HepG2 (cell line): ENCODE results near the gene POLR2J.

ENCODE experiments used
- HNRNPL ChIP-seq: fragments of 200-400 bp; formaldehyde crosslinking; IDR thresholded peaks from 2 replicates; pipeline ENCODE4 v1.6.1; 2017; ENCODE audit warnings: mild to moderate bottlenecking, low read depth, low read length
- KLF16 ChIP-seq, 2 experiments: sonication (generic) in 1 of 2; formaldehyde crosslinking in 1 of 2; IDR thresholded peaks; 2 replicates each; pipeline versions ENCODE4 v1.6.1 to v1.8.0; 2016 to 2023; ENCODE audit warnings: missing genetic modification reagents in 2 of 2, missing compliant biosample characterization in 1 of 2
- SP1 ChIP-seq, 2 experiments: fragments of 450-650 bp in 1 of 2; sonication (generic) in 1 of 2; formaldehyde crosslinking in 1 of 2; IDR thresholded peaks; 2 replicates each; pipeline versions ENCODE4 v1.4.0 to v1.6.1; 2016 to 2020; ENCODE audit warnings: missing genetic modification reagents in 1 of 2
- ZBTB8A ChIP-seq: sonication (generic); formaldehyde crosslinking; IDR thresholded peaks from 2 replicates; pipeline ENCODE4 v1.4.0; 2020; ENCODE audit warnings: mild to moderate bottlenecking, low read depth, missing genetic modification reagents, borderline replicate concordance
- ZNF446 ChIP-seq: sonication (generic); formaldehyde crosslinking; IDR thresholded peaks from 2 replicates; pipeline ENCODE4 v1.5.0; 2020; ENCODE audit warnings: mild to moderate bottlenecking, missing genetic modification reagents
- TF ChIP-seq, protein P1 (sequence below): sonication (generic); formaldehyde crosslinking; IDR thresholded peaks from 2 replicates; pipeline ENCODE4 v1.5.0; 2020; ENCODE audit warnings: missing genetic modification reagents
- TF ChIP-seq, protein P2 (sequence below): sonication (generic); formaldehyde crosslinking; IDR thresholded peaks from 2 replicates; pipeline ENCODE4 v1.4.0; 2020; ENCODE audit warnings: missing genetic modification reagents
- TF ChIP-seq, protein P3 (sequence below): sonication (generic); formaldehyde crosslinking; IDR thresholded peaks from 2 replicates; pipeline ENCODE4 v1.4.0; 2020; ENCODE audit warnings: missing genetic modification reagents

DNA sequence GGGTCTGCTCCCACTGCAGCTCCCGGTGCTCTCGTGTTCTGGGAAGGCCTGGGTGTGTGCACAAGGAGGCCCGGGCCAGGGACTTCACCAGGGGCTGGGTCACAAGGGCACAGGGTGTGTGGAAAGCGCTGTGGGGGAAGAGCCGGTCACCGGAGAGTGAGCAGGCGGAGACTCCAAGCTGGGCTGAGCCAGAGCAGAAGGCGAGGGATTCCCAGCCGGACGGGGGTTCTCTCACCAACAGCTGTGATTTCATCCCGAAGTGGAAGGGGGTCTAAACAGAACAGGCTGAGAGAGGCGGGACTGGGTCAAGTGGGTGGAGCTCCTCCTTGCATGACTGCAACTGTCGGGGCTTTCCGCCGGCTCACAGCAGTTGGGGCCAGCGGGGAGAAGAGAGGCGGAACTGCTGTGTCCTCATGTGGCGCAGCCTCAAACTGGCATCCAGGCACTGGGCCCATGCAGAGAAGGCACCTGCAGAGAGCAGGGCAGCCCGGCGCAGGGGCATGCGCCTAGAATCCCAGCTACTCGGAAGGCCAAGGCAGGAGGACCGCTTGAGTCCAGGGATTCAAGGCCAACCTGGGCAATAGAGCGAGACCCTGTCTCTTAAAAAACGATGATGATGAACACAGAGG lies 53.0 kb downstream of the POLR2J start:
- TF ChIP-seq ZBTB8A (CRISPR knock-in tag) (no peak), KLF16 (CRISPR knock-in tag; IDR thresholded peaks at IDR 0.05) (no peak), HNRNPL (no peak), ZNF446 (CRISPR knock-in tag) (no peak), SP1 (IDR thresholded peaks at IDR 0.05) (no peak), SP1 (CRISPR knock-in tag; IDR thresholded peaks at IDR 0.05) (no peak)
- TF ChIP-seq, protein P1, sequence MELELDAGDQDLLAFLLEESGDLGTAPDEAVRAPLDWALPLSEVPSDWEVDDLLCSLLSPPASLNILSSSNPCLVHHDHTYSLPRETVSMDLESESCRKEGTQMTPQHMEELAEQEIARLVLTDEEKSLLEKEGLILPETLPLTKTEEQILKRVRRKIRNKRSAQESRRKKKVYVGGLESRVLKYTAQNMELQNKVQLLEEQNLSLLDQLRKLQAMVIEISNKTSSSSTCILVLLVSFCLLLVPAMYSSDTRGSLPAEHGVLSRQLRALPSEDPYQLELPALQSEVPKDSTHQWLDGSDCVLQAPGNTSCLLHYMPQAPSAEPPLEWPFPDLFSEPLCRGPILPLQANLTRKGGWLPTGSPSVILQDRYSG = no peak
- TF ChIP-seq, protein P2, sequence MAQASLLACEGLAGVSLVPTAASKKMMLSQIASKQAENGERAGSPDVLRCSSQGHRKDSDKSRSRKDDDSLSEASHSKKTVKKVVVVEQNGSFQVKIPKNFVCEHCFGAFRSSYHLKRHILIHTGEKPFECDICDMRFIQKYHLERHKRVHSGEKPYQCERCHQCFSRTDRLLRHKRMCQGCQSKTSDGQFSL = no peak
- TF ChIP-seq, protein P3, sequence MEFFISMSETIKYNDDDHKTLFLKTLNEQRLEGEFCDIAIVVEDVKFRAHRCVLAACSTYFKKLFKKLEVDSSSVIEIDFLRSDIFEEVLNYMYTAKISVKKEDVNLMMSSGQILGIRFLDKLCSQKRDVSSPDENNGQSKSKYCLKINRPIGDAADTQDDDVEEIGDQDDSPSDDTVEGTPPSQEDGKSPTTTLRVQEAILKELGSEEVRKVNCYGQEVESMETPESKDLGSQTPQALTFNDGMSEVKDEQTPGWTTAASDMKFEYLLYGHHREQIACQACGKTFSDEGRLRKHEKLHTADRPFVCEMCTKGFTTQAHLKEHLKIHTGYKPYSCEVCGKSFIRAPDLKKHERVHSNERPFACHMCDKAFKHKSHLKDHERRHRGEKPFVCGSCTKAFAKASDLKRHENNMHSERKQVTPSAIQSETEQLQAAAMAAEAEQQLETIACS = no peak
